ENCODE results near the gene RAD21L1.

The RAD21L1 gene

GRCh38 chr20:1273366-1273765 is 47.5 kb downstream of the RAD21L1 start:
- DNase-seq (ENCODE audit: low spot score): no peak

- no peak for DNase-seq (ENCODE audit: low spot score)
Measured at GRCh38 chr20:1274485-1275311, 48.9 kb downstream of the RAD21L1 start.

GRCh38 chr20:1275919-1276318 is 50.1 kb downstream of the RAD21L1 start:
- DNase-seq (ENCODE audit: low spot score): no peak

- no peak for DNase-seq (ENCODE audit: low spot score)
Measured at GRCh38 chr20:1277529-1278322, 51.9 kb downstream of the RAD21L1 start.

GRCh38 chr20:1278993-1279392 is 53.1 kb downstream of the RAD21L1 start:
- DNase-seq (ENCODE audit: low spot score): no peak

- no peak for DNase-seq (ENCODE audit: low spot score)
Measured at GRCh38 chr20:1280195-1281102, 54.6 kb downstream of the RAD21L1 start.

- no peak for DNase-seq (ENCODE audit: low spot score)
Measured at GRCh38 chr20:1281279-1282057, 55.6 kb downstream of the RAD21L1 start.

GRCh38 chr20:1282966-1283365 is 57.1 kb downstream of the RAD21L1 start:
- DNase-seq (ENCODE audit: low spot score): no peak

GRCh38 chr20:1283522-1284510 is 58.0 kb downstream of the RAD21L1 start:
- DNase-seq (ENCODE audit: low spot score): no peak

GRCh38 chr20:1286267-1287024 is 60.6 kb downstream of the RAD21L1 start:
- DNase-seq (ENCODE audit: low spot score): peak; percentile 31

- DNase-seq (ENCODE audit: low spot score): no peak
Measured at GRCh38 chr20:1287306-1287705, 61.5 kb downstream of the RAD21L1 start.

GRCh38 chr20:1287787-1288569 is 62.1 kb downstream of the RAD21L1 start:
- no peak for DNase-seq (ENCODE audit: low spot score)

- DNase-seq (ENCODE audit: low spot score): no peak
Measured at GRCh38 chr20:1291191-1291741, 65.4 kb downstream of the RAD21L1 start.

- no peak for DNase-seq (ENCODE audit: low spot score)
Measured at GRCh38 chr20:1292620-1293019, 66.8 kb downstream of the RAD21L1 start.

GRCh38 chr20:1293641-1294379 is 68.0 kb downstream of the RAD21L1 start:
- no peak for DNase-seq (ENCODE audit: low spot score)

GRCh38 chr20:1294497-1294896 is 68.7 kb downstream of the RAD21L1 start:
- DNase-seq (ENCODE audit: low spot score): no peak

GRCh38 chr20:1295276-1295930 is 69.6 kb downstream of the RAD21L1 start:
- no peak for DNase-seq (ENCODE audit: low spot score)

All from CD4-positive, alpha-beta T cell treated with Interleukin-15 for 4 hours (primary cell).